DLD1 (cell line): Measurements from ENCODE around the gene TENM4.

Experiments used
- in situ Hi-C: cut with HindIII; loops from 2 replicates; pipeline ENCODE4 v1.10.0; 2017; ENCODE audit warnings: low sequenced_read_pairs

TENM4 gene

DNA sequence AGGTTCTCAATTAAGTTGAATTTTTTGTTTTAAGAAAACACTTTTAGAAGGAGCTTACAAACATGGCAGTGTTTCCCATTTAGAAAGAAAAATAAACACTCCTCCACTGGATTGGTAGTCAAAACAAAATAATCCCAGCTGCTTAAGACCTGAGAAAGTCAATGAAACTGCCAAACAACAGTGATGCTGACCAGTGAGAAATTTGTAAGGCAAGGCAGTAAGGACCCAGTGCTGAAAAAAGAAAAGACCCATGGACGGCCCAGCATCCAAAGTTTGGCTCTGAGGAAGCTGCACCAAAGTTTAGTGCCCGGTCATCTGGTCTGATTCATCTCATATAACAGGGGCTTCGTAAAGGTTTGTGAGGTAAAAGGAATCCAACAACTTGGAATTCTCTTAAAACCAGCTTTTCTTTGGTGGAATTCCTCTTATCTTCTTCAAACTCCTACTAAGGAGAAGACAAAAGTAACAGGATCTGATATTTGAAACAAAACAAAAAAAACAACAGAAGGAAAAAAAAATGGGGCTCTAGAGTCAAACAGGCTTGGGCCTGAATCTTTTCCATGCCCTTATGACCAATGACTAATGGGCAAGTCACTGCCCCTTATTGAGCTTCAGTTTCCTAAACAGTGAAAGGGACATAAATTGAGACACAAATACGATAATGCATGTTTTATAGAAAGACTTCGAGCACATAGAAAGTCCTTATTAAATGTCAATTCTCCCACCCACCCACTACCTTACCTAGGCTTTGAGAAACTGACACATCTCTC, 483.2 kb downstream of the TENM4 start:
- in situ Hi-C loops, result no loop called here

DNA sequence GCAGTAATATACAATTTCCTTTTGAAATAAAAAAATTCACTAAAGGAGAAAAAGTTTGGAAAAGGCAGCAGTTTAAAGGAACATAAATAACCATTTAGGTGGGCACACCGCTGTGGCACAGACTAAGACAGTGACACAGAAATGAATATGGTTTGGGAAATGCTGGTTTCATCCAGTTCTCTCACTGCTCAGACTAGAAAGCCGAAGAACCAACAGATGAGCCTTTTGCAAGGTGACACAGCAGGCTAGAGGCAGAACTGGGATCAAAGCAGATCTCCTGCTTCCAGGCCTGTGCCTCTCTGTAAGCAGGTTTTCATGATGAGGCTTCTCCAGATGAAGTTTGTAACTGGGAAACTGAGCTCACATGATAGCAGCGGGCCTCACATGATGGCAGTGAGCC, 486.1 kb downstream of the TENM4 start:
- in situ Hi-C loops, result no loop called here

DNA sequence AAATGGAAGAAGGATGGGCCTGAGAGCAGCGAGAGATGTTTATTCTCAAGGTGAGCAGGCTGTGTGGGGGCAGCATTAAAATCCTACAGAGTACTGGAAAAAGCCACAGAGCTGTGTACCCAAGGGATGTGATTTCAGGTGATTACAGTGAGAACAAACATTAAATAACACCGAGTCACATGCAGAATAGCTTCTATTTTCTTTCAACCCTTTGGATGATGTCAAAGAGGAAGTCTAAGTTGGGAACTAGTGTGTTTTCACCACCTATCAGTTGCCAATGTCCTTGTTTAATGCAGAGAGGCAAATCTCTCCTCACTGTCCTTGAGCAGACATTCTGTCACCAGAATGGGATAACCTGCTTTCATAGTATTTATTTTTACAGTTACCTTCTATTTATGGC, 486.6 kb downstream of the TENM4 start:
- in situ Hi-C loops, result no loop called here

DNA sequence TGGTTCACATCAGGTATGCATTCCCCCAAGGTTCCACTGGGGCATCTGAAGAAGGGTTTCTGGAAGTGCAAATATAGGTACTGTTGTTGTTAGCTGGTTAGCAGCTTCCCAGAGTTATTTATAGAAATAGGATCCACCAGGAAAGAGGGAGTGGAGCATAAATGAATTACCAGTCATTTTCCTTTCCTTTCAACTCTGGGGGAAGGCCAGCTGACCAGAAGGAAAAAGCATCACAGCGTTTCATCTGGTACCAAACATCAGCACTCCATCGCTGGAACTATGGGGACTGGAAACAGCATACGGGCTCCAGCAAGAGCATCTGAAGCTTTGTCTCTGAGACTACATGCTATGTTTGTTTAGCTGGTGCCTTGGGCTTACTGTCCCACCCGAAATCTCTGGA, 487.9 kb downstream of the TENM4 start:
- in situ Hi-C loops, result no loop called here

DNA sequence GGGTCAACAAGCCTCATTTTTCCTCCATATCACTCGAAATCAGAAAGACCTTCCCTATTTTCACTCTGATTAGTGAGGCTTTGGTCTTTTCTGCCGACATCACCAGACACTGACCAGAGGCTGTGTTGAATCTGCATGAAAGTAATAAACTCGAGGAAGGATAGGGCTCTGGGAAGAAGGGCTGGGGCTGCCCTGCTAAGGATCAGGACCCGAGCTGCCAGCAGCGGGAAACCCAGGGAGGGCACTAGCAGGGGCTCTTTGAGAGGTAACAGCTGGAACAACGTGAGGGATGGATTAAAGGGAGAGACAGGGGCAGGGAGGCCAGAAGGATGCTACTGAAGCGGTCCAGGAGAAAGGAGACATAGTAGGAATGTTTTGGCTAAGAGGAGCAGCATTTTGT, 488.7 kb downstream of the TENM4 start:
- in situ Hi-C loops, result no loop called here

DNA sequence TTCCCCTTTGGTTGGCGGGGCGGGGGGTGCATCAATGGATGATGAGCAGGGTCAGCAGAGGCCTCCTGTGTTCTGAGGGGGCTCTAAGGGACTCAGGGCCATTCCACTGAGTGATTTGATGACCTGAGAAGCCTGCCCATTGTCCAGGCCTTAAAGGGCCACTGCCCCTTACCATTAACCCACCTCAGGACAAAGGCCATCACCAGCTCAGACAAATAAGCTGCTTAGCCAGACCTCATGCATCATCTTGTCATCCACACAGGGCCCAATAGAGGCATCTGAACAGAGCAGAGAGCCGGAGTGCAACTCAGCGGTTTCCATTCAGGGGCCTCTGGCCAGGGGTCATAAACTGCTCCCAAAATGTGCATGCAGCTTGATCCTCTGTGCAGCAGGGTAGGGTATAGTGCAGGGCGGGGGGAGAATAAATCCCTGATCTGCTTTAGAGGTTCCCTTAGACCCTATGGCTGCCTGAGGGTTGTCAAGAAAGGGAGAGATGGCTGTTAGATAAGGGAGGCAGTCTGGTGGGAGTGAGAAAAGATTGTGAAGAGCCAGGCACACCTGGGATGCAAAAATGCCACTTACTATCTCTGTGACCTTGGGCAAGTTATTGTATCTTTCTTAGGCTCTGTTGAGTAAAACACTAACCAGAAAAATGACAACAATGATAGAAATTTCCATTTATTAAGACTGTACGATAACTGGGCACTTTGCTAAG, 490.7 kb downstream of the TENM4 start:
- in situ Hi-C loops, result no loop called here

DNA sequence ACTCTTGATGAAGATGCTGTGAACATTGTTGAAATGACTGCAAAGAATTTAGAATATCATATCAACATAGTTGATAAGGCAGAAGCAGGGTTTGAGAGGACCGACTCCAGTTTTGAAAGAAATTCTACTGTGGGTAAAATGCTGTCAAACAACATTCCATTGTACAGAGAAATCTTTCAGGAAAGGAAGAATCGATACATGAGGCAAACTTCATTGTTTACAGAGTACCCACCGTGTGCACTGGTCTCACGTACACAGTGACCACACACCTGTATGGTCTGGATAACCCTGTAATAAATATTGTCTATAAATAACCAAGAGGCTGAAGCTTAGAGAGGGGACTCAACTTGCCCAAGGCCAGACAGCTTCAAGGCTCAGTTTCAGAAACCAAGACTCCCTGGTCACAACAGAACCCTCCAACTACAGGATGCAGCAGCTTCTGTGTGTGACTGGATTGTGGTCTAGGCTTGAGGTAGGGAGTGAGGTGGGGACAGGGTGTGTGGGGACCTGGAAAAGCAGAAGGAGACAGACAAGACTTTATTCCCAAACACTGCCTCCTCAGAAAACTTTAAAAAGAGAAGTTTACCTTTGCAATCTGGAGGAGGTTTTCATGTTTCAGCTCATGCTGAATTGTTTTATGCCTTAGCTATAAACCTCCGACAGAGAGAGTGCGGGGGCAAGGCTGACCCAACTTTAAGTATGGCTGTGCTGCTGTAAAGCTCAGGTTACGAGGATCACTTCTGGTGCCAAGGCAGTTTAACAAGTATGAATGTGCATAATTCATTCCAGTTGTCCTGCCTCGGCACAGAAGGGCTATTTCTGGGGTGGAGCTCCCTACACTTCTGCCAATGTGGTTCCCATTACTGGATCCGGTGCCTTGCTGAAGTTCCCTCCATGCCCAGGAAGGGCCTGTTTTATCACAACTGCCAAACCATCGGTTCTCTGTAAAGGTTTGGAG, 493.6 kb downstream of the TENM4 start:
- in situ Hi-C loops, result no loop called here

DNA sequence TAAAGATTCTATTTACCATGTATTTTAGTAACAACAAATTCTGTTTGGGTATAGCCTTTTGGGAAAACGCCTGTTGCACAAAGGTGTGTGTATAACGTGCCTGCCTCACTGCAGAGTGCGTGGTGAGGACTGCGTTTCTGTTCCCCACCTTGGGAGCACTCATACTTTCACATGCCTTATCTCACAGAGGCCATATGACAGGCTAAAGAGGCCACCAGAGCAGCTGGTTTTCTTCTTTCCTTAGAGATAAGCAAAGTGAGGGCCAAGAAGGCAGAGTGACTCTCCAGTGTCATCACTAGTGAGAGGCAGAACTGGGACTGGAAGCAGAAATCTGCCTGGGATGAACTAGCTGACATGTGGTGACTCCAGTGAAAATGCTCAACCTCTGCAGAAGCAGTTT, 497.0 kb downstream of the TENM4 start:
- in situ Hi-C loops, result no loop called here

DNA sequence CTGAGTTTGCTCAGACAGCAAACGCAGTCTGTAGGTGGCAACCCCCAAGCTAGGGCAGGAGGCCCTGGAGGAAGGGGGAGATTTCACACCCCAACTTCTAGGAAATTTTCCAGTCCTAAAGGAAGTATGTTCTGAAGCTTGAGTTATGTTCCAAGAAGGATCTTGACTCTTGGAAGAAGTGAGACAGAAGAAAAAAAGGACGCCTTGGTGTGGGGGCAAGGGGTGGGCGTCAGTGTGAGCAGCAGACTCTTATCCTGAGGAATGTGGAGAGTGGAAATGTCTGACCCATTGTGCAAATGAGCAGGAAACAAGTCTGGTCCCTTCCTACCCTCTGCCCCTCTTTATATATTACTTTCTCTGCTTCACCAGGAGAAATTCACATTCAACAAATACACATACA, 497.7 kb downstream of the TENM4 start:
- in situ Hi-C loops, result no loop called here

DNA sequence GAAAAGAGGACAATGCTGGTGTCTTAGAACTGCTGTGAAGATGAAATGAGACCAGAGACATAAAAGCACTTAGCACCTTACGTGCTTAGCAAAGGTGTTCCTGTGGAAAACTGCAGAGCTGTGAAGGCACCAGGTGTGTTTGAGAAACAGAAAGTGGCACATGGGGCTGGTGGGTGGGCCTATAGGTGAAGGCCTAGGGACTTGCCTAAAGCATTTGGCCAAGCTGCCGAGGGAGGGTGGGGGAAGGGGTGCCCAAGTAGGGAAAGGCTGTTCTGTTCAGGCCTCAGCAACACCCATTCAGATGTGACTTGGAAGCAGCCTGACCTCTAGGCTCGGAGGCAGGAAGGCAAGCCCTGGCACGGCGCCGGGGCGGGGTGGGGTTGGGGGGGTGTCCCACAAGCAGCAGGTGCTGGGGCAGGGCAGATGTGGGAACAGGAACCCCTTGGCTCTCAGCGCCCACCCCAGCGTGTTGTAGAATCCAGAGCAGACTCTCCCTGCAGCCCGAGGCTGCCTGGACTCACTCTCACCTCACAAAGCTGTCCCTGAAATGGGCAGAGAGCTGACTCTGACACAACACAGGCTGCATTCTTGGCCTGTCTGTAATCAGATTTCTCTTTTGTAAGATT, 499.5 kb downstream of the TENM4 start:
- in situ Hi-C loops, result no loop called here

DNA sequence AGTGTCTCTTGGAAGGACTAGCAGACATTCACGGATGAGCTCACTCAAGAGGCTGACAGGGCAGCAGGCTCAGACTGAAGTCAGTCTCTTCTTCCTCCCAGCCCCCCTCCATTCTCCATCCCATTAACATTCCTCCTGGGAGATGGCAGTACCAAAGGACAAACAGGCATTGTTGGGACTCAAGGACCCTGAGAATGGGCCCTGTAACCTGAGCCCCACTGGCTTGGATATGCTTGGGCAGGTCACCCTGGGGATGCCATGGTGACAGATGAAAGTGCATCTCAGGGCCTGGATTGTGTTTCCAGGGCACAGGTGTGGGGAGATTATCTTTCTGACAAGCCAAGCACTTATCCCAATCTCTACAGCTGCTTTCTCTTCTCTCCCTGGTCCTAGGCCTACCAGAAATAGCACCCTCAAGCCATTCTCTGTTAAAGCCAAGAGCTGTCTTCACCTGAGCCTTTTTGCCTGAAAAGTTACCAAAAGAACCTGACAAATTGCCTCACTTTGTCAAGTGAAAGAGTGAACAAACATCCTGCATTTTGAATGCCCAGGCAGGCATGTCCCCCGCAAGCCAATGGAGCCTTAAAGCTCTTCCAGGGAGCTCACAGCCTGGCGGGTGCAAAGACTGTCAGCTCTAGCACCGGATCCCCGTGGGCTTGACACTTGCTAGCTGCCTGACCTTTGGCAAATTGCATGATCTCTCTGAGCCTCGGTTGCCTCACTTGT, 500.2 kb downstream of the TENM4 start:
- in situ Hi-C loops, result no loop called here

DNA sequence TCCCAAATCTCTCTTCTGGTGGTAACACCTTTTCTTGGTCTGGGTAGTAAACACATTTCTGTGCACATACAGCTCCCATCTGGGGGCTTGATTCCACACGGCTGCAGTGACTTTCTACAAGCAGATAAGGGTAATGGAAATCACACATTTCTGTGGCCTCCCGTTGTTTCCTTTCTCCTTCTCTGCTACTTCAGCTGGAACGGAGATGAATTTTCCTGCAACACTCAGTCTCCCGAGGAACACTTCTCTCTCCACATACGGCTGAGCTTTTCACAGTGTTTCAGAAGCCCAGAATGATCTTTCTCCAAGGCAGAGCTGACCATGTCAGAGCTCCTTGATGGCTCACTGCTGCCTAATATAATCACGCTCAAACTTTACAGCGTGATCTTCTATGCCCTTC, 501.9 kb downstream of the TENM4 start:
- in situ Hi-C loops, result no loop called here

DNA sequence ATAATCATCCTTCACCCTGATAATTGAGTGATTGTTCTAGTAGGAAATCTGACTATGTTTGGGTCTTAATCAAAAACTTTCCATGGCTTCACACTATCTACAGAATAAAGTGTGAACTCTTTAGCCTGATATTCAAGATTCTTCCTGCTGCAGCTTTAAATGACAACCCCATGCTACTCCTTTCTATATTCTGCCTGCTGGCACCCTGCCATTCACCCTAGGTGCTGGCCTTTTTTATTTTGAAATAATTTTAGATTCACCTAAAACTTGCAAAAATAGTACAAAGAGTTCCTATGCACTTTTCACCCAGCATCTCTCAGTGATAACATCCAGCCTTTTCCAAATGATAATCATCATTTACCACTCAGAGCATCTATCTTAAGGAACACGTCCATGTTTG, 502.8 kb downstream of the TENM4 start:
- in situ Hi-C loops, result no loop called here

DNA sequence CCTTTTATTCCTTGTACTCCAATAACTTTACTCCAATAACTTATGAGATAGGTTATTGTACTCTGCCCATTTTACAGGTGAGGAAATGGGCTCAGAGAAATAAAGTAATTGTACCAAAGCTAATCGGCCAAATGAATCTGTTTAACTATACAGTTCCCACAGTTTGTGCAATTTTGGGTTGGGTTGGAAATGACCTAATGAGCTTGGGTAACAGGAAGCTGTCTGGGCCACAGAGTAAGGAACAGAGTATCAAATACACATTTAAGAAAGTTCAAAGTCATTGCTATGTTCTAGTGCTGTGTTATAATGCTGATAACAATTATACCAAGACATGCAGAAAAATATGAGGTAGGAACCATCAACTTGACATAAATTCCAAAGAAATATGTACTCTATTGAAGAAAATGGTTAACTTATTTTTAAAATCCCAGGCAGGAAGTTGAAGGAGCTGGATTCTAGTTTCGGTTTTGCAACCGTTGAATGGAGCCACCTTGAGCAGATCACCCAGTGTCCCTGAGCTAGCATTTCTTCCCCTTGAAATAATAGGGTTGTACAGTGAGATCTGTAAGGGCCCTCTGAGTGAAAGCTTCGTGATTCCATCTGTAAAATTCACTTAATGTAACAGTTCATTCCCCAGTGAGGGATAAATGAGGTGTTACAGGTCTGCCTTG, 505.3 kb downstream of the TENM4 start:
- in situ Hi-C loops, result no loop called here

DNA sequence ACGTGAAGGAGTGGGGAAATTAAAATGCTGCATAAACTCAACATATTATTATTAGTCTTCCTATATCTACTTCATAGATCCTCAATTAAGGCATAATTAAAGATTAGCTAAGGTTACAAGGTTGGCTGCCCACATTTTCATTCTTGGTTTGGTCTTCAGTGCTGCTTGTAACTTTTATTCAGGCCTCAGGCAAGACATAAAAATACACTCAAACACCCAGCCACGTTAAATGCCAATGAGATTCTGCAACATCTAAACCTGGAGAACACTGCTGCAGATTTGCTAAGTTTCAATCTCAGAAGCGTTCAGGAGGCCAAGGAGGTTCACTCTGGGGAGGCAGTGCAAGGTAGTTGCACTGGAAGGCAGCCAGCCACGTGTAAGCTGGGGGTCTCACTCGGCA, 507.5 kb downstream of the TENM4 start:
- in situ Hi-C loops, result no loop called here

DNA sequence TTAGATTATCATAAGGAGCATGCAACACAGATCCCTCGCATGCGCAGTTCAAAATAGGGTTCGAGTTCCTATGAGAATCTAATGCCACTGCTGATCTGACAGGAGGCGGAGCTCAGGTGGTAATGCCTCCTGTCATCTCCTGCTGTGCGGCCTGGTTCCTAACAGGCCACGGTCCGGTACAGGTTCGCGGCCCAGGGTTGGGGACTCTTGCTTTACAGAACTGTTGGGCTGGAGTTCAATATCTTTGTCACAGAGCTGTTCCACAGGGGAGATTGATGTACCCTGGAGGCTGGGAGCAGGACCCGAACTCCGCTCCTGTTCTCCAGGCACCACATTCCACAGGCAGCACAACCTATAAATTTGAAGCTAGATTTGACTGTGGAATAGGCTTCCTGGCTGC, 508.1 kb downstream of the TENM4 start:
- in situ Hi-C loops, result no loop called here

DNA sequence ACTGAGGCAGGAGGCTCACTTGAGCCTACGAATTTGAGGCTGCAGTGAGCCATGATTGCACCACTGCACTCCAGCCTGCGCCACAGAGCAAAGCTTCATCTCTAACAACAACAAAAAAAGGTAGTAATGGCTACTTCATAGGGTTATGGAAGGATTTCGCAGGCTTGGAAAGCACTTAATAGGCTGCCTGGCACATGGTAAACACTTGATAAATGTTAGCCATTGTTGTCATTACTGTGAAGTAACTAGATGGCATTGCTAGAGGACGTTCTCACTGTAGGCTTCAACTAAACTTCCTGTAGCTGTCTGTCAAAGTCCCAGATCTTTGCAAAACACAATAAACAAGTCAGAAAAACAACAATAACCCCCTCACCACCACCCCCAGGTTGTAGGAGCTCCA, 508.9 kb downstream of the TENM4 start:
- in situ Hi-C loops, result no loop called here

DNA sequence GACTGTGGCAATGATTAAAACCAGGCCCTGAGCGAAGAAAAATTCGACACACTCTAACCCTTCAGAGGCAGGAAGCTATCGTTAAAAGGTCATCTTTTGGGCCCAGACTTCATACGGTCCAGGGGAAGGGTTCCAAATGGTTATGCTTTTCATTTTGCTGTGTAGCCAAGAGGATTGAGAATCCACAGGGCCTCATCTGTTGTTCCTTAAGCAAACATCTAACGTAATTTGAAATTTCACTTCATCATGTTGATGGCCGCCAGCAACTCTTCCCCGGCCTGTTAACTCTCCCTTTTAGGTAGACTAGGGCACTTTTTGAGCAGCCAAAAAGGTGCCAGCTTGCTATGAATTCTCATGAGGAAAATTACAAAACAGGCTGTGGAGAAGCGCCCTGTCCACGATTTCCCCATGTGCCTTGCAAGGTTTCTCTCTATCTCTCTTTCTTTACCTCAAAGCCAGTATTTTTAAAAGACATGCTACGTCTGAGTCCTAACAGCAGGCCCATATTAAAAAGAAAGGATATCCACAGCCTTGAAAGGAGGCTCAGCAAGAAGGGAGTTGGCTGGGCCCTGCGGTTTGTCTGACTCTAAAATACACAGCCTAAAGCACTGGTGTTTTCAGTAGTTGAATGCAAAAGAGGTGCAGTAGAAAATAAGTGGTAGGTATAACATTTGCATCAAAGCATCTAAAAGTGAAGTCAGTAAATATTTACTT, 509.9 kb downstream of the TENM4 start:
- in situ Hi-C loops, result no loop called here

DNA sequence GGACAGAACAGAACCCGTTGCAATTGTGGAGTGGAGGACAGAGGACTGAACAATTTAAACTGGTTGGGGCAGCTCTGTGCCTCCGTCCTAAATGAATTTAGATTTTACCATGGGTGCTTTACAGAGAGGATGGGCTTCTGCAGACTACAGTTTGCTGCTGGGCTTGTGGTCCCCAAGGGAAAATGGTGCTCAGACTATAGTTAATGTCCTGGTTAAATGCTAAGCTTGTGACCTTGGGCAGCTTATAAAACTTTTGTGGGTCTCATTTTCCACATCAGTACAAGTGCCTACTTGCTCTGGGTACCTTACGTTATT, 511.0 kb downstream of the TENM4 start:
- in situ Hi-C loops, result no loop called here
